HG03469 (cell line): ENCODE measurements around the gene LRRC52.

Experiments used
- ATAC-seq: cut with Tn5 transposase; IDR thresholded peaks from one replicate; pipeline ENCODE4 v1.9.1; 2021; ENCODE audit warnings: mild to moderate bottlenecking, moderate library complexity, moderate number of reproducible peaks; ENCODE audit not compliant: unreplicated experiment

LRRC52 gene

DNA sequence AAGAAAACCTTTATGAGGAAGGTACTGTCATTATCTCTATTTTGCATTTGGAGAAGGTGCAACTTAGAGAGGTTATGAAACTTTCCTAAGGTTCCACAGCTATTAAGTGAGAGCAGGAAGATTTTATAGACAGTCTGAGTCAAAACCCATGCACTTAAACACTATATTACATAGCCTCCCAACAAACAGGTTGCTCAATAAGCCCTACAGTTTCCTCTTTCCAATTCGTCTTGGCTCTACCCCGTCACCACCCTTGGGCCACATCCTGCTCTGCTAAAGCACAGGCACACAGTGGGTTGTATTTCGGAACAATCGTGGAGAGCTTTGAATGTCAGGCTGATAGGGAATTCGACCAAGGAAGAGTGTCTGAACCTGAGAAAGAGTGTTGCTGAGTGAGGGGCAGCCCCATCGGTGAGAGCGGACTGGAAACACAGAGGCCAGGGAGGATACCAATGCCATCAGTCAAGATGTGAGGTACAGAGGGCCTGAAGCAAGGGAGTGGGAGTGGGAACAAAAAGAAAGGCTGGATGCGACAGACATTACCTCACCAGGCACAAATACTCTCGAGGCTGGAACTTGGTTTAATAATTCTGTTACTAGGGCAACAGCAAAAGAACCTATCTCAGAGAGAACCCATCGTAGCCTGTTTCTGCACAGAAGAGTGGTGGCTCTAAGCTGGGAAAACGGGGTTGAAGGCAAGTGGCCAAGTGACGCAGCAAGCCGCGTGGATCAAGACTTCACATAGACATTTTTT, 6.3 kb upstream of the LRRC52 start:
- no peak for ATAC-seq

- no peak for ATAC-seq
These were observed 4.5 kb upstream of the LRRC52 start for GRCh38 chr1:165539306-165539705.

DNA sequence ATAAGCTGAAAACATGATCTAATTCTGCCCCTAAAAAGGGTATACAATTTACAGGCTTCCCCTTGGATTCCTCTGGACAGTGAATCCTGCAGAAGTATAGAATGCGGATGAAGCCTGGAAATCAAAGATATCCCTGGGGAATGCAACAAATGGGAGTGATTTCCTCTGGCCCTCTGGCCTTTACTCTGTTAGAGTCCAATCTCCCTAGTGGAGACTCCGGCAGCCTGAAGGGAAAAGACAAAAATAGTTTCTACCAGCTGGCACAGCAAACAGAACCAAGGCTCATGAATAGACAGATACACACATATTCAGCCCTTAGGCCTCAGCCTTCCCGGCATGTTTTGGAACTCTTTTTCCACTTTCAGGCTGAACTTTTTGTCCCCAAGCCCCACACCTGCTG, 3.9 kb upstream of the LRRC52 start:
- ATAC-seq, result no peak

GRCh38 chr1:165542015-165542631, 1.7 kb upstream of the LRRC52 start:
- ATAC-seq, result no peak

DNA sequence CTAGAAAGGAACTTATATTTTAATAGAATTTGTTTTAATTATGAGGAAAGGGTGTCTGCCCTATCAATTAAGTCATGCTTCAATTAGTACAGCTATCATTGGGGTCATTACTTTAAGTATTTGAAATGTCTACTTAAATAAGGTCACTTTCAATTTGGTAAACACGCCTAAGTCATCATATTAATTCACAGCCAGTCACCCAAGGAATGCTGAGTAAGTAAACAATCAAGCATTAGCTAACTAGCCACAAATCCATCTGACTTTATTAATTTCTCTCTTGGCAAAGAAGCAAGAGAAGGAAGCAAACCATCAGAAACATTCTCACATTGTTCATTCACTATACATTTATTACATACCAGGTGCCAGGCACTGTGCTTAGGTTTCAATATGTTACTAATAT, 1.2 kb upstream of the LRRC52 start:
- no peak for ATAC-seq

DNA sequence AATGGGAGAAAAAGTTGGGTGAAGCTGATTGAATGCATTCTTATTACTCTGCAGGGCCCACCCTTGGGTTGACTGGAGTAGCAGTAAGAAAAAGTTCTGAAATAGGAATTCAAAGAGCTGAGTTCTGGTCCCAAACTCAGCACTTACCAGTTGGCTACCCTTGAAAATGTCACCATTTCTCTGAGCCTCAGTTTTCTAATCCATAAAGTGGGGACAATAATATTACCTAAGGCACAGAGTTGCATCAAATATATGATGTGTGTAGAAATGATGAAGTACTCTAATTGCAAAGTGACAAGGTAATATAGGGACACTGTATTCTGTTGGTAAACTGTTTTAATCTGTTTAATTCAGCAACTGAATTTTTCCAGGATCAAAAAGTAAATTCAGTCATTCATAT, 1.2 kb downstream of the LRRC52 start:
- ATAC-seq, result no peak

DNA sequence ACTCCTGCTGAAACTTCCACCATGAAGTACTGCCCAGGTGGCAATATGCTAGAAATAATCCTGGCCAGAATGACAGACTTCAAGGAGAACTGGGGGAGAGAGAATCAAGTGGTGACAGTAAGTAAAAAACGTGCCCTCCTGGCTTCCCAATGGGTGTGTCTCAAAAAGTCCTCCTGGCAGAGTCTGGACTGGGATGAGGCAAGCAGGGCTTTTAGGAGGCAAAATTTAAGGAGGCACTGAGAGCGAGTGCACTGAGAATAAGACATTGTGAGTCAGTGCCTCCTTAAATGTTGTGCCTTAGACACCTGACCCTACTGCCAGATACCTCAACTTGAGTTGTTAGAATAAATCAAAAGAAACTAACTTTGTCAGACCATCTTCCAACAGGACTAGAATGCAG, 2.2 kb downstream of the LRRC52 start:
- no peak for ATAC-seq

GRCh38 chr1:165549973-165550372, 6.2 kb downstream of the LRRC52 start:
- no peak for ATAC-seq

DNA sequence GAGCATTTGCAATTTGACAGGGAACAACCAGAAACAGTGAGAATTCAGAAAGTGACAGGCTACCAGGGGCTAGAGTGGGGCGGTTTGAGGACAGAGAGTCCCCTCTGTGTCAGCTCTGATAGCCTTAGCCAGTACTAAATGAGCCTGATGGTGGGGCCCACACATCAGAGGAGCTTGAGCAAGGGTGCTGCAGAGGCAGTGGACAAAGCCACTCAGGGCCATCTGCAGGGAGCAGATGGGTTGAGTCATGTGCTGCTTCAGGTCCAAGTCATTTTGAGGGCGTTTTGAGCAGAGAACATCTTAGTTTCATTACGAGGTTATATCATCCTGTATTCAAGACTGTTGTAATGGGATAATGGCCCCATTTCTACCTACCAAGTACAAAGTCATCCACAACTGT, 7.7 kb downstream of the LRRC52 start:
- ATAC-seq, result no peak

DNA sequence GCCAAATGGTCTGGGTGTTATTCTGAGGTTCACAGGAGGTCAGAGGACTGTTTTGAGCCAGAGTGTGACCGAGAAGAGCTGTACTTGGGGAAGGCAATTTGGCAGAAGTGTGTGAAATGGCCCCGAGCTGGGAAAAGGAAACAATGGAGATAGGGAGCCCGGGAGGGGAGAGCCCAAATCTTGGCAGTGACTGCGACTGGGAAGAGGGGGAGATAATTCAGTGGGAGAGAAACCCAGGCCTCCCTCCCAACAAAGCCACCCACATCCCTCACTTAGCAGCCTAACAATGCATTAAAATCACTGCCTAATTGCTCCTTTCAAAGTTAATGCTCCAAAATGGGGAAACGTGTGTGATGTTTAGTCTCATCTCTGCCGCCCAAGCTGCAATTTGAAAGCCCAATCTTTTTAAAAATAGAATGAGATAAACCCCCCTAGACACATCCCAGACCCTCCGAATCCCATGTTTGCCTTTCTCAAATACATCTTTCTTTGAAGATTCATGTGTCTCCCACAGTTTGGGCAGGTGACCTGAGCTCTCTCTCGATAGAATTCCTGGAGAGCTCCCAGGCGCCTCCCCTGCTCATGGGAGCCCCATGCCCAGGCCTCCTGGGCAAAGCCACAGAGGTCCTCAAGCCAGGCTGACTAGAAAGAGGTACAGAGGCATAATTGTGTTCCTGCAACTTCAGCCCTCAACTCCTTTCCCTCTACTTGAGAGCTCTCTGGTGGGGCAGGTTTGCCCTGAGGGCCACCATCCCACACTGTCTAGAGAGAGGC, 17.3 kb downstream of the LRRC52 start:
- ATAC-seq, result no peak

GRCh38 chr1:165562571-165562970, 18.8 kb downstream of the LRRC52 start:
- ATAC-seq, result no peak

DNA sequence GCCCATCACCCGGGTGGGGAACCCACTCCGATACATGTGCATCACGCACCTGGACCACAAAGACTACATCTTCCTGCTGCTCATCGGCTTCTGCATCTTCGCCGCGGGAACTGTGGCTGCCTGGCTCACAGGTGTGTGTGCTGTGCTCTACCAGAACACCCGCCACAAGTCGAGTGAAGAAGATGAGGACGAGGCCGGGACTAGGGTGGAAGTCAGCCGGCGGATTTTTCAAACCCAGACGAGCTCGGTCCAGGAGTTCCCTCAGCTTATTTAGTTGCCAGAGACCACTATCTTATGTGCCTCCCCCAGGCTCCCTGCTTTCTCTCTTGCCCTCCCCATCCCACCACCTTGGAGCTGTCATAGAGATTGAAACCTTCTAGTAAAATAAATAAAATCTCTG, 19.8 kb downstream of the LRRC52 start:
- no peak for ATAC-seq

DNA sequence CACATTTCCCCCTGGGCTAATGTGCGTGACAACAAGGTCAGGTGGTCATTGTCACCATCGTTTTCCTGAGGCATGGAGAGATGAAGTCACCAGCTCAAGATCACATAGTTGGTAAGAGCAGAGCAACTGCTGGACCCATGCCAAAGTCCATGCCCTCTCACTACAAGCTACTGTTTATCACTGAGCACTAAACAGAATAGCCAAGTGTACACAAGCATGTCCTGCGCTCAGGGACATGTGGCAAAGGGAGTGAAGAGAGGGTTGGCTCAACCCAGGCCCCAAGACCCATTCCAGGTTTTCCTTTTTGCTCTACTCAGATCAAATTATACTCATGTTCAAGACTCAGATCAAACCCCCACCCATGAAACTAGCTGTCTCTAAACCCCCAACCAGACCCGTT, 20.8 kb downstream of the LRRC52 start:
- no peak for ATAC-seq

DNA sequence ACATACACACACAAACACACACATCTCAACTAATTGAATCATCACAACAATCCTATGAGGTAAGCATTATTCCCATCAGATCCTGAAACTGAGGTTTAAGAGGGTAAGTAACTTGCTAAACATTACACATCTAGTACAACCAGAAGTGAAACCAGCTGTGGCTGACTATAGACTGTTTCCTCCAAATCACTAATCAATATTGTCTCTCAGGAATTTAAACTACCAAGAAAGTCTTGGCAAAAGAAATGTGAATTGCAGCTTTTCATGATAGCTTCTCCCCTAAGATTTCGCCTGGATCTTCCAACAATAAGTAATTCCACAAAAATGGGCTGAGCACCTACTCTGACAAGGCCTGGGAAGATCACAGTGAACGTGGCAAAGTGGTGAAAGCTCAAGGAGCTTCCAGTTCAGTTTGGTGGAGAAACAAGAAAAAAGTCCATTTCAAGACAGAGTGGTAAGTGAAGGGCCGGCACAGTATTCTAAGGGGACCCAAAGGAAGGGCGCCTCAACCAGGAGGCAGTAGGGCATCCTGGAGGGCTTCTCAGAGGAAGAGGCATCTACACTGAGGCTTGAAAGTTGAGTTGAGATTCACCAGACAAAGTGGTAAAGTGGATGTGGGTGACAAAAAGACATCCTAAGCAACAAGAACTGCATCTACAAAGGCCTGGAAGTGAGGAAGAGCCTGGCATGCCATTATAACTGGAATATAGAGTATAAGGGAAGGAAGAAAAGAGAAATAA, 22.1 kb downstream of the LRRC52 start:
- no peak for ATAC-seq

DNA sequence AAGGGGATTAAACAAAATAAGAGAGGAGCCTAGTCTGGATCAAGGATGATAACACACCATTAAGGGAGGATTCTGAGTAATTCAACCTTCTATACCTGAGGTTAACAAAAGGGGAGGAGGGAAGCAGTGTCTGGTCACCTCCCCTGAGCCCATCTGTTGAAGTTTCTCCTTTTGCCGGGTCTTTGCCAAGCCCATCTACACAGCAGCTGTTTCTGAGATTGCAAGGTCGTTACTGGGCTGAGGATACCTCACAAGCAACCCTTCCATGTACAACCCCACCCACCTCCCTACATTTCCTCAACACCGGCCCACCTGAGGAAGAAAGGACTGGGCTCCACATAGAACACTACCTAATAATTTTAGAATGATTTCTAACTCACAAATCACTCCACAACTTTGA, 26.3 kb downstream of the LRRC52 start:
- ATAC-seq, result no peak

- ATAC-seq, result no peak
These were observed 30.0 kb downstream of the LRRC52 start for GRCh38 chr1:165573787-165574186.

DNA sequence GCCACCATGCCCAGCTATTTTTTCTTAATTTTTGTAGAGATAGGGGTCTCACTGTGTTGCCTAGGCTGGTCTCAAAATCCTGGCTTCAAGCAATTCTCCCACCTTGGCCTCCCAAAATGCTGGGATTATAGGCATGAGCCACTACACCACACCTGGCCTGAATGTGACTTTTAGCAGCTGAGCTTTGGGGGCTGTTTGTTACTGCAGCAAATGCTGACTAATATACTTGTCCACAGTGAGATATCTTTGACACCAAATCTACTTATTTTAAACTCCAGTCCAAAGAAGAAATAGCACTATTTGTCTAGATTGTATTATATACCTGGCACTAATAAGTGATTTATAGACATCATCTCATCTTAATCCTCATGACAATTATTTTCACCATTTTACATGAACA, 30.5 kb downstream of the LRRC52 start:
- ATAC-seq, result no peak

DNA sequence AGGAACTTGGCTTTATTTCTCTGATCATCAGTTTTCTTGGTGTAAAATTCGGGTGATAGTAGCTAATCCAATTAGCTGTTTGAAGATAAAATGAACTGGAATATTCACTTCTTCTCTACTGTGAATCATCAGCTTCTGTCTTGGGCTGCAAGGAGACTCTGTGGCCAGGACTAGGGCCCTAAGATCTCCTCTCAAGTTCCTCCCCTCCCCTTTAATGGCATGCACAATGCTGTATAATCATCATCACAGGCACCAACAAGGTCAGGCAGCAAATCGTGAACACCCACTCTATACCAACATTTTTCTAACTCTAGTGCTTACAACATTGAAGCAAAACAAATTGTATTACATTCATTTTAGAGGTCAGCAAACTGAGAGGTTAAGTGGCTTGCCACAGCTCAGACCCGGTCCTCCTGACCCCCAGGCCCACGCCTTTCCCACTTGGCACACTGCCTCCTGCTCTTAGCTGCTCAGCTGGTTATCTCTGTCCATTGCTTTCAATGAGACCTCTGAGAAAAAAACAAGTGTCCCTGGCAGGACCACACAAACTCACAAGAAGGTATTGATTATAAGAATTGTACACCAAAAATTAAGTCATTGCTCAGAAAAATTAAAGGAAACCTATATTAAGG, 31.8 kb downstream of the LRRC52 start:
- no peak for ATAC-seq

DNA sequence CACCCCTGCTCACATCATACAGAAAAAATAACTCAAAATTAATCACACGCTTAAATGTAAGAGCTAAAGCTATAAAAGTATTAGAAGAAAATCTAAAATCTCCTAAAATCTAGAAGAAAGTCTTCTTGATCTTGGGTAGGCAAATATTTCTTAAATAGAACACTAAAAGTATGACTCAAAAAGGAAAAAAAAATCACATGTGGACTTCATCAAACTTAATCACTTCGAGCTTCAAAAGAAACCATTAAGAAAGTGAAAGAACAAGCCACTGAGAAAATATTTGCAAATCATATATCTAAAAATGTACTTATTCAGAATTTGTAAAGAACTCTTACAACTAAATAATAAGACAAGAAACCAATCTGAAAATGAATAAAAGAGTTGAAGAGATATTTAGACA, 32.7 kb downstream of the LRRC52 start:
- ATAC-seq, result no peak

- ATAC-seq, result no peak
These were observed 33.9 kb downstream of the LRRC52 start for GRCh38 chr1:165577707-165578106.
